Adrenal gland (tissue), 12 donors: ENCODE data around the gene ALX4. TPM values are rescaled to one million over a fixed set of nuclear protein-coding genes. Genes with fewer than 3 reads are reported as not detected.

Source experiments
- DNase-seq, 7 donors: peaks; one replicate each; pipeline ENCODE4 v3.0.0-alpha.2; 2019 to 2020
- H3K27ac ChIP-seq, 5 donors: fragments of 200-600 bp; sonication (generic) in 4 of 5; 1 replicate in 3 of 5; 2 replicates in 2 of 5; pipeline versions ENCODE4 v1.5.1 to v1.8.0; 2016 to 2020; ENCODE audit warnings: mild to moderate bottlenecking in 1 of 5
- H3K27me3 ChIP-seq: fragments of 200-600 bp; 2 replicates; pipeline ENCODE4 v1.8.0; 2021
- H3K36me3 ChIP-seq, 2 donors: fragments of 200-600 bp; replicated peaks in 1 of 2; 1 replicate in 1 of 2; 2 replicates in 1 of 2; pipeline versions ENCODE4 v1.5.1 to v1.8.0; 2018 to 2022
- H3K4me1 ChIP-seq, 2 donors: fragments of 200-600 bp; replicated peaks in 1 of 2; 1 replicate in 1 of 2; 2 replicates in 1 of 2; pipeline versions ENCODE4 v1.5.1 to v1.8.0; 2018 to 2021
- H3K4me3 ChIP-seq, 4 donors: fragments of 200-600 bp; sonication (generic) in 3 of 4; one replicate each; pipeline ENCODE4 v1.5.1; 2016 to 2018
- H3K9me3 ChIP-seq, 3 donors: fragments of 200-600 bp; sonication (generic) in 1 of 3; replicated peaks in 1 of 3; 1 replicate in 2 of 3; 2 replicates in 1 of 3; pipeline versions ENCODE4 v1.5.1 to v1.8.0; 2016 to 2021
- CTCF ChIP-seq, 6 experiments: fragments of 450-650 bp in 4 of 6; fragments of 200-600 bp in 2 of 6; sonication (generic) in 1 of 6; IDR thresholded peaks; 1 replicate in 5 of 6; 2 replicates in 1 of 6; pipeline versions ENCODE4 v1.5.1 to v1.8.0; 2016 to 2021; ENCODE audit warnings: antibody characterized with exemption in 6 of 6, mild to moderate bottlenecking in 2 of 6, moderate library complexity in 1 of 6
- POLR2A ChIP-seq, 2 donors: fragments of 450-650 bp; IDR thresholded peaks; one replicate each; pipeline ENCODE4 v1.6.1; 2017; ENCODE audit warnings: antibody characterized with exemption in 2 of 2, mild to moderate bottlenecking in 2 of 2, moderate library complexity in 1 of 2
- WGBS, 4 donors: extraction: QIAGEN DNeasy Blood & Tissue Kit in 2 of 4; methylation state at CpG; one replicate each; pipeline versions ENCODE4 v1.1.5 to v1.1.7; 2013 to 2017; 5-methylcytosine and 5-hydroxymethylcytosine counted together
- intact Hi-C, 2 donors: fragments of 100-400 bp; cut with DNase I; formaldehyde crosslinking; loops; one replicate each; pipeline versions ENCODE4 v1.14.1 to v1.15.0; 2022 to 2023
- polyA plus RNA-seq, 3 donors: library from polyadenylated mRNA; stranded (reverse); fragments of 200-250 nt in 2 of 3; fragments of 350-450 nt in 1 of 3; fragmentation: Illumina TruSeq in 1 of 3; extraction: RNeasy Lipid Tissue Mini Kit (QIAGEN cat#74804) in 1 of 3; gene quantifications; one replicate each; pipeline ENCODE4 v1.2.3, GENCODE V29; 2013 to 2014
- total RNA-seq, 9 donors: library from RNA; depleted of rRNA in 4 of 9; stranded (reverse); fragments of >200 nt in 4 of 9; fragments of 120-200 nt in 1 of 9; fragmentation: NEBNext Ultra II Directional in 1 of 9; extraction: Animal tissue kit (Norgen Biotek cat#: 25700) in 1 of 9; gene quantifications; one replicate each; pipeline versions ENCODE4 v1.1.0 to v1.2.4, GENCODE V29; 2013 to 2023
- donor health status: healthy with polysubstance abuse.
- donor health status: Bipolar disorder and iron deficiency.
- donor health status: DM: yes; HTN: yes; CAD: no.
- donor health status: DM: no; HTN: no; CAD: no.
- donor health status: DM: no; HTN: no; CAD: no.
- donor health status: DM: yes; HTN: yes; CAD: no.

Gene ALX4
- total and polyA plus RNA-seq, 12 donors: 0.03 to 0.06 TPM; not detected in 10

DNA sequence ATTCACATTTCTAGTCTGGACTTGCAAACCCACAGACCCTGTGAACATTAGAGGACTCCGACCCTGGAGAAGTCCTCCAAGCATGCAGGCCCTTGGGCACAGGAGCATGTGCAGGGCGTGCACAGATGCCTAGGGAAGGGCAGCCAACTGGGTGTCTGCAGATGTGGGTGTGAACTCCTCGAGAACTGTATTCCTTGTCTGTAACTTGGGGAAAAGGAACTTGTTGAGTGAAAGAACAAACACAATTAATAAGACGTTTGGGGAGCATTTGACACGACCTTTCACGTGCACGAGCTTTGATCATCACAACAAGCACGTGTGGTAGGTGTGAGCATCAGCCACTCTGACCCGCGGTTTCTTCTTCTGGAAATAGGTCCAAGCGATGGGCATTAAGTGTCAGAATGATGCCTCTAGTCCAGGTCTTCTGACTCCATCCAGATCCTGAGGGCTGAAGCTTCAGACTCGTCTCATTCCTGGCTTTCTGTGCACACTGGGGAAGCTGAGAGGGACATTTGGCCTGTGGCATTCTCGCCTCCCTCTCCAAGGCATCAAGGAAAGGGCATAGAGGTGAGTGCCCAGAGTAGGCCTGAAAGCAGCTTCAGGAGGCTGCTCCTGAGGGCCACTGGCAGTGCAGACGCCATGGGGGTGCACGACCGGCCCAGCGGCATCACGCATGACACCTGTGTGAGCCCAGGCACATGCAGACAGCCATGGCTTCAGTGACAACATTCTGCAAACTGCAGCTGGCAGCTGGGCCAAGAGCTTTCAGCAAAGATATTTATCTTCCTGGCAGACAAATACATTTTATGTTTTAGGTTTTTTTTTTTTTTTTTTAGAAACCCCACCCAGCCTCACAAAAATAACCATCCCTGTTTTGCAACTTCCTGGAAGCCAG is 32.5 kb downstream of the ALX4 start:
- Histone ChIP-seq H3K27ac (no peak overlapping the region), H3K9me3 (no peaks in the 10 kb centered on the region), H3K4me1 (no peaks in the 10 kb centered on the region), H3K36me3 (no peaks in the 10 kb centered on the region), H3K4me3 (no peak overlapping the region), H3K27me3 (no peaks in the 10 kb centered on the region)
- no peak for DNase-seq
- intact Hi-C loops: no loop called here
- TF ChIP-seq POLR2A (IDR thresholded peaks at IDR 0.05): no peak
- no peak for TF ChIP-seq CTCF (IDR thresholded peaks at IDR 0.05)
- 78 to 86% (median 82%) methylated on average over 15 to 18 of the region's 18 CpGs for WGBS, 4 donors

DNA sequence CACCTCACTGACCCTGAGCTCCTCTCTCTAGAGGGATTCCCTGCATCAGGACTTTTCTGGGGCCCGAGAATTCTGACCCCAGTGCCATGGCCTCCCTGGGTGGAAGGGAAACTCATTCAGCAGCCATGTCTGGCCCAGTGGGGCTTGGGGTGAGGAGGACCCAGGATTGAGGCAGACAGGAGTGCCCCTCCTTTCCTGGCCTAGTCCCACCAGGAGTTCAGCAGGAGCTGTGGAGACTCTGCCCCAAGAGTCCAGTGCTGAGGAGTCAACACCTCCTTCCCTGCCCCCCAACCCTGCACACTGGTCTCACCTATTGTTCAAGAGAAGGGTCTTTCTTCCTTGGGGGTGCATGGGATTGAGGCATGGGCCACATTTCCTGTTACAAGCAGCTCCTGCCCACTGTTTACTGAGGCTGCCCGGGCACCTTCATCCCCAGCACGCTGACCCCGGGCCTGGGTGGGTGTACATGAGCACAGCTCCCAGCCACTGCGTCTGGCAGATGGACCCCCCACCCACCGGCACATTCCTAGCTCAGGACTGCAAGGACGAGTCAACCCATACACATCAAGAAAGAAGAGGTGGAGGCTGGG is 33.9 kb downstream of the ALX4 start:
- no peak for DNase-seq
- Histone ChIP-seq H3K4me1 (no peaks in the 10 kb centered on the region), H3K36me3 (no peaks in the 10 kb centered on the region), H3K27me3 (no peaks in the 10 kb centered on the region), H3K9me3 (no peaks in the 10 kb centered on the region), H3K4me3 (no peak overlapping the region), H3K27ac (no peak overlapping the region)
- TF ChIP-seq POLR2A (IDR thresholded peaks at IDR 0.05) (no peak), CTCF (IDR thresholded peaks at IDR 0.05) (no peak)
- intact Hi-C loops: no loop called here
- WGBS, 4 donors: 81 to 85% (median 83%) methylated on average over 5 to 7 of the region's 7 CpGs

DNA sequence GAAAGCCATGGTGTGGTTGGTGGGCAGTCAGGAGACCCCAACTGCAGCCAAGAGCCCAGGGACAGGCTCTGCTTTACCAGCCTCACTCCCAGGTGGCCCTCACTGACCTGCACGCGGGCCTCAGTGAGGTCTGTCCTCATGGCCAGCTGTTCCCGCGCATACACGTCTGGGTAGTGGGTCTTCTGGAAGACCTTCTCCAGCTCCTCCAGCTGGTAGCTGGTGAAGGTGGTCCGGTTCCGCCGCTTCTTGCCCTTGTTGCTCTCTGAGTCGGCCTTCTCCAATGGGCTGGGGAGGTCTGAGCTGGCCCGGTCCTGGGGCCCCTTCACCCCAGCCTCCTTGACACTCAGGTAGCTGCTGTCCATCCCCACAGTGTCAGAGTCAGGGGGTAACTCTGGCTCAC is 34.7 kb downstream of the ALX4 start:
- no peaks in the 10 kb centered on the region for H3K27me3 ChIP-seq
- intact Hi-C loops: no loop called here

More for the DNA sequence above, 34.7 kb downstream of the ALX4 start:
- H3K9me3 ChIP-seq: no peaks in the 10 kb centered on the region
- TF ChIP-seq POLR2A (IDR thresholded peaks at IDR 0.05) (no peak), CTCF (IDR thresholded peaks at IDR 0.05) (no peak)
- H3K4me3 ChIP-seq: no peak overlapping the region
- H3K36me3 ChIP-seq: no peaks in the 10 kb centered on the region
- no peak for DNase-seq
- H3K27ac ChIP-seq: no peak overlapping the region
- no peaks in the 10 kb centered on the region for H3K4me1 ChIP-seq
- WGBS, 4 donors: 91 to 97% (median 96%) methylated on average over 9 to 10 of the region's 10 CpGs
